HG03097 (cell line): ENCODE data around the gene FAAH.
"Not testable (repeated sequence)": the region's sequence is repeated elsewhere in the genome, so short reads cannot be mapped to it uniquely, and the experiment has no call there.

Experiments used
- ATAC-seq: cut with Tn5 transposase; IDR thresholded peaks from one replicate; pipeline ENCODE4 v1.9.1; 2021; ENCODE audit not compliant: unreplicated experiment, low FRiP score

Gene FAAH

GRCh38 chr1:46394108-46394871 is at the start of gene FAAH:
TSS of gene FAAH (plus strand) at chr1:46394317. CDS start at chr1:46394349, 32 bp downstream.
- no peak for ATAC-seq

GRCh38 chr1:46344481-46344880 is 49.6 kb upstream of the FAAH start:
- ATAC-seq = no peak

GRCh38 chr1:46345281-46345680 is 48.8 kb upstream of the FAAH start:
- no peak for ATAC-seq

- no peak for ATAC-seq
Measured at GRCh38 chr1:46352363-46352762, 41.8 kb upstream of the FAAH start.

- not testable (repeated sequence) for ATAC-seq
Measured at GRCh38 chr1:46355920-46356319, 38.2 kb upstream of the FAAH start.

- no peak for ATAC-seq
Measured at GRCh38 chr1:46362158-46362557, 32.0 kb upstream of the FAAH start.

GRCh38 chr1:46363121-46363520 is 31.0 kb upstream of the FAAH start:
- ATAC-seq = no peak

- ATAC-seq = no peak
Measured at GRCh38 chr1:46364612-46365011, 29.5 kb upstream of the FAAH start.

- ATAC-seq = not testable (repeated sequence)
Measured at GRCh38 chr1:46365796-46366195, 28.3 kb upstream of the FAAH start.

- no peak for ATAC-seq
Measured at GRCh38 chr1:46367072-46367471, 27.0 kb upstream of the FAAH start.

GRCh38 chr1:46367701-46368100 is 26.4 kb upstream of the FAAH start:
- not testable (repeated sequence) for ATAC-seq

- ATAC-seq = no peak
Measured at GRCh38 chr1:46368791-46369190, 25.3 kb upstream of the FAAH start.

- no peak for ATAC-seq
Measured at GRCh38 chr1:46369542-46370213, 24.4 kb upstream of the FAAH start.

- no peak for ATAC-seq
Measured at GRCh38 chr1:46370214-46370633, 23.9 kb upstream of the FAAH start.

GRCh38 chr1:46372431-46372830 is 21.7 kb upstream of the FAAH start:
- ATAC-seq = no peak

GRCh38 chr1:46379996-46380395 is 14.1 kb upstream of the FAAH start:
- ATAC-seq = no peak

GRCh38 chr1:46380508-46380907 is 13.6 kb upstream of the FAAH start:
- ATAC-seq = no peak

GRCh38 chr1:46393510-46393909 is 607 bp upstream of the FAAH start:
- ATAC-seq = no peak

GRCh38 chr1:46394872-46395465 is 852 bp downstream of the FAAH start:
- ATAC-seq = no peak

- no peak for ATAC-seq
Measured at GRCh38 chr1:46396441-46397398, 2.6 kb downstream of the FAAH start.

GRCh38 chr1:46399307-46399706 is 5.2 kb downstream of the FAAH start:
- ATAC-seq = no peak
